HG03039 (cell line): Measurements from ENCODE around the gene OSBPL5.

Experiments used
- ATAC-seq: cut with Tn5 transposase; IDR thresholded peaks from one replicate; pipeline ENCODE4 v1.9.1; 2021; ENCODE audit warnings: mild to moderate bottlenecking, moderate library complexity; ENCODE audit not compliant: unreplicated experiment

Gene OSBPL5

GRCh38 chr11:3165152-3165705 is at the start of gene OSBPL5:
TSS of gene OSBPL5 (minus strand) at chr11:3165310. CDS start at chr11:3129148, 36,162 bp downstream.
- ATAC-seq, result no peak

GRCh38 chr11:3214420-3214699 is 49.2 kb upstream of the OSBPL5 start:
- no peak for ATAC-seq

- ATAC-seq, result no peak
Observed at GRCh38 chr11:3213659-3214419, 48.7 kb upstream of the OSBPL5 start.

GRCh38 chr11:3208272-3208671 is 43.2 kb upstream of the OSBPL5 start:
- no peak for ATAC-seq

- ATAC-seq, result no peak
Observed at GRCh38 chr11:3207526-3208189, 42.5 kb upstream of the OSBPL5 start.

- ATAC-seq, result no peak
Observed at GRCh38 chr11:3206922-3207204, 41.8 kb upstream of the OSBPL5 start.

GRCh38 chr11:3206156-3206921 is 41.2 kb upstream of the OSBPL5 start:
- no peak for ATAC-seq

- no peak for ATAC-seq
Observed at GRCh38 chr11:3205261-3206155, 40.4 kb upstream of the OSBPL5 start.

GRCh38 chr11:3204141-3205015 is 39.3 kb upstream of the OSBPL5 start:
- no peak for ATAC-seq

- no peak for ATAC-seq
Observed at GRCh38 chr11:3203221-3204043, 38.3 kb upstream of the OSBPL5 start.

GRCh38 chr11:3202759-3203158 is 37.6 kb upstream of the OSBPL5 start:
- ATAC-seq, result no peak

- no peak for ATAC-seq
Observed at GRCh38 chr11:3202305-3202704, 37.2 kb upstream of the OSBPL5 start.

- no peak for ATAC-seq
Observed at GRCh38 chr11:3201677-3202181, 36.6 kb upstream of the OSBPL5 start.

GRCh38 chr11:3201112-3201581 is 36.0 kb upstream of the OSBPL5 start:
- ATAC-seq, result no peak

- no peak for ATAC-seq
Observed at GRCh38 chr11:3200388-3201111, 35.4 kb upstream of the OSBPL5 start.

GRCh38 chr11:3199537-3200295 is 34.6 kb upstream of the OSBPL5 start:
- ATAC-seq, result no peak

GRCh38 chr11:3198815-3199214 is 33.7 kb upstream of the OSBPL5 start:
- ATAC-seq, result no peak
